ENCODE measurements around the gene LEF1.

DNA sequence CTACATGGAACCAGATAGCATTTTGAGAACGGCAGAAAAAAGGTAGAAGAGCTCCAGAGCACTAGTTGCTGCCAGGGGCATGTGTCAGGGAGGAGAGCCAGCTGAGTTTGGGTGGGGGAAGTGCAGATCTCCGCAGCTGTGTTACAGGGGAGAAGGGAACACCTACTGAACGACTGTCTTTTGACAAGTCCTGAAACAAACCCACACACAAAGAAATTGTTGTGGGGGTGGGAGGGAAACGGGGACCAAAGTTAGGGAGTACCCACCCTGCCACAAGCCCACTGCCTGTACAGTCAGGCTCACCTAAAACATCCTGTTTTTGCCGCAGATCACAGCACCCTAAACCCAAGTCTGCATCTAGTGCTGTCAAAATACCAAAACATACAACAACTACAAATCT lies 55.5 kb downstream of the LEF1 start:
- TF ChIP-seq, protein P1, sequence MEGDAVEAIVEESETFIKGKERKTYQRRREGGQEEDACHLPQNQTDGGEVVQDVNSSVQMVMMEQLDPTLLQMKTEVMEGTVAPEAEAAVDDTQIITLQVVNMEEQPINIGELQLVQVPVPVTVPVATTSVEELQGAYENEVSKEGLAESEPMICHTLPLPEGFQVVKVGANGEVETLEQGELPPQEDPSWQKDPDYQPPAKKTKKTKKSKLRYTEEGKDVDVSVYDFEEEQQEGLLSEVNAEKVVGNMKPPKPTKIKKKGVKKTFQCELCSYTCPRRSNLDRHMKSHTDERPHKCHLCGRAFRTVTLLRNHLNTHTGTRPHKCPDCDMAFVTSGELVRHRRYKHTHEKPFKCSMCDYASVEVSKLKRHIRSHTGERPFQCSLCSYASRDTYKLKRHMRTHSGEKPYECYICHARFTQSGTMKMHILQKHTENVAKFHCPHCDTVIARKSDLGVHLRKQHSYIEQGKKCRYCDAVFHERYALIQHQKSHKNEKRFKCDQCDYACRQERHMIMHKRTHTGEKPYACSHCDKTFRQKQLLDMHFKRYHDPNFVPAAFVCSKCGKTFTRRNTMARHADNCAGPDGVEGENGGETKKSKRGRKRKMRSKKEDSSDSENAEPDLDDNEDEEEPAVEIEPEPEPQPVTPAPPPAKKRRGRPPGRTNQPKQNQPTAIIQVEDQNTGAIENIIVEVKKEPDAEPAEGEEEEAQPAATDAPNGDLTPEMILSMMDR (IDR thresholded peaks at IDR 0.05): no peak
- TF ChIP-seq POLR2AphosphoS5 (IDR thresholded peaks at IDR 0.05): no peak
- no peak for TF ChIP-seq EP300 (IDR thresholded peaks at IDR 0.05)
- TF ChIP-seq POLR2A (IDR thresholded peaks at IDR 0.05; ENCODE audit: low read depth): no peak

Data from esophagus muscularis mucosa (tissue), 4 donors.